Endothelial cell of umbilical vein (primary cell): Measurements from ENCODE around the gene FAM237A. TPM values are rescaled to one million over a fixed set of nuclear protein-coding genes. Genes with fewer than 3 reads are reported as not detected.

Experiments
- Bru-seq: library from RNA; stranded (reverse); fragments of 400-500 nt; gene quantifications from one replicate; lab custom pipeline; 2021; lab: Mats Ljungman, UMichigan
- BruChase-seq, 2 experiments: library from RNA; stranded (reverse); fragments of 400-500 nt; gene quantifications; one replicate each; lab custom pipeline; 2021; lab: Mats Ljungman, UMichigan
- BruUV-seq: library from RNA; stranded (reverse); fragments of 400-500 nt; replicated peaks from 2 replicates; lab custom pipeline; 2021; lab: Mats Ljungman, UMichigan
- CTCF ChIA-PET: fragments of 300-600, 350-600 bp; sonication (Branson Sonifier 250); formaldehyde crosslinking; loops from one replicate; lab custom pipeline; 2021; ENCODE audit warnings: antibody characterized with exemption, inconsistent platforms; lab: Charles Lee
- POLR2A ChIA-PET: fragments of 300-600, 350-600 bp; sonication (Branson Sonifier 250); formaldehyde crosslinking; loops from one replicate; lab custom pipeline; 2021; ENCODE audit warnings: antibody characterized with exemption, inconsistent platforms; lab: Charles Lee
- DNase-seq: peaks from one replicate; pipeline ENCODE4 v3.0.0-alpha.2; 2011; ENCODE audit warnings: low read depth, low spot score
- FAIRE-seq: peaks from 2 replicates; lab custom pipeline; 2011; peaks lifted over from hg19 to GRCh38; lab: Jason Lieb, UNC
- H2AFZ ChIP-seq: 2 replicates; pipeline ENCODE4 v1.6.0; 2012; ENCODE audit warnings: low read depth, low read length, control low read depth, inconsistent platforms
- H3K27ac ChIP-seq: 2 replicates; pipeline ENCODE4 v1.5.1; 2011; ENCODE audit warnings: low read depth, mild to moderate bottlenecking, control low read depth, low read length, moderate library complexity; ENCODE audit not compliant: insufficient read depth
- H3K27me3 ChIP-seq, 2 experiments: 2 replicates each; pipeline versions ENCODE4 v1.6.0 to v1.6.1; 2011; ENCODE audit warnings: low read length in 2 of 2, mixed read lengths in 1 of 2; ENCODE audit not compliant: control insufficient read depth in 2 of 2, insufficient read depth in 2 of 2
- H3K36me3 ChIP-seq, 2 experiments: 2 replicates in 1 of 2; 3 replicates in 1 of 2; pipeline ENCODE4 v1.5.1; 2011; ENCODE audit warnings: low read length in 2 of 2, mild to moderate bottlenecking in 1 of 2, moderate library complexity in 1 of 2; ENCODE audit not compliant: control insufficient read depth in 2 of 2, insufficient read depth in 2 of 2; ENCODE audit errors: extremely low read depth in 1 of 2
- H3K4me1 ChIP-seq: 3 replicates; pipeline ENCODE4 v1.5.1; 2011; ENCODE audit warnings: mild to moderate bottlenecking, low read length; ENCODE audit not compliant: control insufficient read depth, insufficient read depth; ENCODE audit errors: extremely low read depth
- H3K4me2 ChIP-seq: 2 replicates; pipeline ENCODE4 v1.6.1; 2011; ENCODE audit warnings: low read length, control low read depth, mixed read lengths; ENCODE audit not compliant: insufficient read depth
- H3K4me3 ChIP-seq, 3 experiments: fragments of 200-600 bp in 1 of 3; sonication (generic), shearing (Covaris generic) in 1 of 3; replicated peaks in 1 of 3; 2 replicates each; pipeline ENCODE4 v1.5.1; 2011 to 2016; ENCODE audit warnings: control low read depth in 3 of 3, low read length in 3 of 3, mild to moderate bottlenecking in 2 of 3, inconsistent platforms in 1 of 3, low read depth in 1 of 3, moderate library complexity in 1 of 3; ENCODE audit not compliant: insufficient read depth in 1 of 3
- H3K79me2 ChIP-seq: 2 replicates; pipeline ENCODE4 v1.6.0; 2012; ENCODE audit warnings: low read length, inconsistent platforms; ENCODE audit not compliant: control insufficient read depth, insufficient read depth
- H3K9ac ChIP-seq: replicated peaks from 2 replicates; pipeline ENCODE3; 2011; ENCODE audit warnings: low read length, control low read depth; ENCODE audit not compliant: insufficient read depth; ENCODE audit errors: extremely low read depth
- H3K9me1 ChIP-seq: replicated peaks from 3 replicates; pipeline ENCODE4 v1.6.0; 2011; ENCODE audit warnings: mild to moderate bottlenecking, low read length; ENCODE audit not compliant: control insufficient read depth, insufficient read depth; ENCODE audit errors: extremely low read depth
- H3K9me3 ChIP-seq: replicated peaks from 2 replicates; pipeline ENCODE4 v1.5.1; 2012; ENCODE audit warnings: low read length, inconsistent platforms; ENCODE audit not compliant: control insufficient read depth, insufficient read depth
- H4K20me1 ChIP-seq: replicated peaks from 2 replicates; pipeline ENCODE3; 2011; ENCODE audit warnings: mild to moderate bottlenecking, low read length; ENCODE audit not compliant: control insufficient read depth, insufficient read depth; ENCODE audit errors: extremely low read depth
- EZH2 ChIP-seq: IDR thresholded peaks from 2 replicates; pipeline ENCODE4 v1.6.1; 2012; ENCODE audit warnings: borderline replicate concordance, low read depth, mild to moderate bottlenecking, moderate library complexity, low read length, inconsistent platforms; ENCODE audit not compliant: severe bottlenecking
- FOS ChIP-seq: IDR thresholded peaks from 2 replicates; pipeline ENCODE4 v1.6.1; 2011; ENCODE audit warnings: mild to moderate bottlenecking, low read length, moderate library complexity, borderline replicate concordance; ENCODE audit not compliant: insufficient read depth
- JUN ChIP-seq: IDR thresholded peaks from 2 replicates; pipeline ENCODE4 v1.6.1; 2011; ENCODE audit warnings: borderline replicate concordance, low read depth; ENCODE audit not compliant: insufficient read length, insufficient read depth
- MYC ChIP-seq: IDR thresholded peaks from one replicate; pipeline ENCODE4 v1.6.1; 2011; ENCODE audit warnings: mild to moderate bottlenecking, low read depth, low read length
- POLR2AphosphoS5 ChIP-seq: IDR thresholded peaks from 2 replicates; pipeline ENCODE4 v1.6.1; 2012; ENCODE audit warnings: low read depth, mild to moderate bottlenecking, control low read depth, low read length, moderate library complexity; ENCODE audit not compliant: insufficient read depth
- dilution Hi-C: fragments of 300-500 bp; cut with MboI; formaldehyde crosslinking; loops from one replicate; pipeline ENCODE4 v1.15.0; 2019; ENCODE audit warnings: low sequenced_read_pairs; ENCODE audit not compliant: extremely low pct_ligation_motif_present
- intact Hi-C: fragments of 100-400 bp; cut with micrococcal nuclease; formaldehyde crosslinking; loops from one replicate; pipeline ENCODE4 v1.10.0; 2022
- long read RNA-seq: library from polyadenylated mRNA; stranded (forward); transcript quantifications from one replicate; pipeline ENCODE4 v2.0.0, GENCODE V29; 2021
- polyA minus RNA-seq, 3 experiments: library from RNA; depleted of rRNA, polyadenylated mRNA; stranded (reverse); fragments of >200 nt; gene quantifications; 1 replicate in 1 of 3; 2 replicates in 2 of 3; pipeline ENCODE4 v1.2.3, GENCODE V29; 2011
- polyA plus RNA-seq, 4 experiments: library from polyadenylated mRNA; depleted of rRNA in 3 of 4; stranded (reverse) in 3 of 4; unstranded in 1 of 4; fragments of >200 nt; gene quantifications; 2 replicates each; pipeline versions ENCODE4 v1.2.1 to v1.2.3, GENCODE V29; 2011 to 2012; ENCODE audit warnings: missing spikeins in 1 of 4
- total RNA-seq: library from RNA; stranded (reverse); gene quantifications from 2 replicates; pipeline ENCODE4 v1.2.3, GENCODE V29; 2021

FAM237A gene
- total RNA-seq, result not detected in 2 replicates
- polyA plus RNA-seq, result not detected in 2 replicates
- polyA plus RNA-seq (2011; cell fraction: cytosol; rRNA removed), result not detected in 2 replicates
- not detected in 2 replicates for polyA plus RNA-seq (2011; cell fraction: nucleus; rRNA removed)
- not detected in 2 replicates for polyA plus RNA-seq (2012)
- not detected in 2 replicates for polyA minus RNA-seq
- polyA minus RNA-seq (2011; cell fraction: cytosol; rRNA and poly(A)+ RNA removed), result not detected
- not detected in 2 replicates for polyA minus RNA-seq (2011; cell fraction: nucleus; rRNA and poly(A)+ RNA removed)
- Bru-seq, nascent RNA, result not detected
- percentile 17 among the genes with signal in this experiment for BruChase-seq, experiment 1, labeled RNA remaining after a 6-hour chase
- not detected for BruChase-seq, experiment 2, labeled RNA remaining after a 2-hour chase
- long read RNA-seq, result 0 reads

DNA sequence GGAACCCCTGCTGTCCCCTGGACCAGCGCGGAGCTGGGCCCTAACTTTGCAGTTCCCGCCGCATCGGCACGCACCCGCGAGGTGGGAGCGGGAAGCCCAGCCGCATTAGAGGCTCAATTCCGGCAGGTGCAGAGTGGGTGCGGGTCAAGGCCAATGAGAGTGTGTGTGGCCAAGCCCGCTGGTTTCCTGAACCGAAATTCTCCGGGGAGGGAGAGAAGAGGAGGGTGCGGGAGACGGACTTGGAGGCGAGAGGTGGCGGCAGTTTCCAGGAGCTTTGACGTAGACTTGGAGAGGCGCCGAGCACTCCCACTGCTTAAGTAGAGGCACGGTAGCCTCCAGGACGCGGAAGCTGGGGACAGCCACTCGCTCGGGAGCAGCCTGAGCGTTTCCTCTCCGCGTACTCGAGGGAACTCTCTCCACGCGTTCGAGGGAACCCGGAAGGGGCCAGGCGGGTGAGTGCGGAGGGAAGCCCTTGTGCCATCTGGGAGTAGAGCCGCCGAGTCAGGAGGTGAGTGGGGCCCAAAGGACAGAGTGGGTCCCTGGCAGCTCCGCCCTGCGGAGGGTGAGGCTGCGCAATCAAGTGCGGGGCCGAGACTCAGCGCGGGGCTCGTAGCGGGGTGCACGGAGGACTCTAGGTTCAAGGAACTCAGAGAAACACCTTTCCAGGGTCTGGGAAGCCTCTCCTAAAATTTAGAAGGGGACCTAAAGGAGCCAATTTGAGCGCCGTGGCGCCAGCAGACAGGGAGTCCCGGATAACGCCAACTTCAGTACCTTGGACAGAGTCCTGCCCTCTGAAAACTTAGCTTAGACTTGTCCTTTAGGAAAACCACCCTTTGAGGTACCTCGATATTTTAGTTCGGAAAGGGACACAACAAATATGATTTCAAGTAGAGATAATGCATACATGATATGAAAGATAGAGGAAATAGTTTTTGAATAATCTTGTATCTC, at the start of gene FAM237A:
Gene FAM237A (plus strand): TSS at position 413 of the 951 bp plus-strand sequence. CDS start 1,750 bp downstream, outside the sequence.
- BruUV-seq, result no TSS peak
- dilution Hi-C loops, result no loop called here
- Histone ChIP-seq H2AFZ (no peak within 1 kb of the TSS), H3K79me2 (no peaks in the 10 kb centered on the region), H3K27ac (no peak within 1 kb of the TSS), H3K4me2 (no peak within 1 kb of the TSS), H3K9me1 (no peaks in the 10 kb centered on the region), H3K27me3 (peaks cover 13 to 14% of the 10 kb centered on the region in 2 experiments), H3K4me3 (no peak within 1 kb of the TSS), H4K20me1 (no peaks in the 10 kb centered on the region), H3K9me3 (no peaks in the 10 kb centered on the region), H3K9ac (no peak within 1 kb of the TSS), H3K4me1 (no peaks in the 10 kb centered on the region), H3K36me3 (no peaks in the 10 kb centered on the region)
- intact Hi-C loops, result no loop called here
- TF ChIP-seq JUN, result no peak
- TF ChIP-seq FOS, result no peak
- no peak for TF ChIP-seq POLR2AphosphoS5
- TF ChIP-seq EZH2, result peak; percentile 57
- no peak for TF ChIP-seq MYC
- FAIRE-seq, result peak; percentile 78
- POLR2A ChIA-PET, result no interaction called here
- CTCF ChIA-PET, result interaction anchor here (1.1 to 1.4 kb wide), 3 partner anchors 12 to 250 kb away, joined by 4 to 6 read pairs (median 4); no protein-coding TSS in a partner anchor
- peak; percentile 56 for DNase-seq
